ENCODE measurements around the gene ZNF462.

GRCh38 chr9:107059220-107059619, 196.3 kb downstream of the ZNF462 start:
- no peak for TF ChIP-seq POLR2A (IDR thresholded peaks at IDR 0.05)
- TF ChIP-seq CTCF (IDR thresholded peaks at IDR 0.05) = no peak
- TF ChIP-seq POLR2AphosphoS5 (IDR thresholded peaks at IDR 0.05) = no peak
